HG03342 (cell line): Measurements from ENCODE around the gene SMARCA1.

Experiments used
- ATAC-seq: cut with Tn5 transposase; IDR thresholded peaks from one replicate; pipeline ENCODE4 v1.9.1; 2021; ENCODE audit warnings: mild to moderate bottlenecking, moderate library complexity; ENCODE audit not compliant: unreplicated experiment

SMARCA1 gene

DNA sequence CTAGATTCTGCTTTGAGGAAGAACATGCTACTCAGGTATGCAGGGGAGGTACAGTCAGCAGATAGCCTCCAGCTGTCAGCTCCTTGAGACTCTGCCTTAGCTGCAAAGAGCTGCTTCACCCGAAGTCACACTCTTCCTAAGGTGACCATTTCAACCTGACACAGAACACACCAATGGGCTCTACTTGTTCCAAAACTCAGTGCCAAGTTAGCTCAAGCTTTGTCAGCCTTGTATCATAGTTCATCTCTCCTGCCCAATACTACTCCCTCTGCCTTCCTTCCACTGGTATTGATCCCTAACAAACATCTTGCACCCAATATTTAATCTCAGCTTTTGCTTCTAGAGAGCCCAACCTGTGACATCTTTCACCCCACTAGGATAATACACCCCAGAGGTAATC is 7.8 kb upstream of the SMARCA1 start:
- no peak for ATAC-seq

DNA sequence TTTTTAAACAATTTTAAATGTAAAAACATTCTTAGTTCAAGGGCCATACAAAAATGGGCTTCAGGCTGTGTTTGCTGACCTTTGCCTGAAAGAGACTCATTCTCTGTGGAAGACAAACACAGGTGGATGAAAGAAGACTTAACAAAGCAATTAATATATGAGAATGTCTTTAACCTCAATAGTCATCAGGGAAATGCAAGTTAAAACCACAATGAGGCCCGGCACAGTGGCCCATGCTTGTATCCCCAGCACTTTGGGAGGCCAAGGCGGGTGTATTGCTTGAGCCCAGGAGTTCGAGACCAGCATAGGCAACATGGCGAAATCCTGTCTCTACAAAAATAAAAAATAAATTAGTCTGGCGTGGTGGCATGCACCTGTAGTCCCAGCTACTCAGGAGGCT is 7.1 kb upstream of the SMARCA1 start:
- no peak for ATAC-seq

DNA sequence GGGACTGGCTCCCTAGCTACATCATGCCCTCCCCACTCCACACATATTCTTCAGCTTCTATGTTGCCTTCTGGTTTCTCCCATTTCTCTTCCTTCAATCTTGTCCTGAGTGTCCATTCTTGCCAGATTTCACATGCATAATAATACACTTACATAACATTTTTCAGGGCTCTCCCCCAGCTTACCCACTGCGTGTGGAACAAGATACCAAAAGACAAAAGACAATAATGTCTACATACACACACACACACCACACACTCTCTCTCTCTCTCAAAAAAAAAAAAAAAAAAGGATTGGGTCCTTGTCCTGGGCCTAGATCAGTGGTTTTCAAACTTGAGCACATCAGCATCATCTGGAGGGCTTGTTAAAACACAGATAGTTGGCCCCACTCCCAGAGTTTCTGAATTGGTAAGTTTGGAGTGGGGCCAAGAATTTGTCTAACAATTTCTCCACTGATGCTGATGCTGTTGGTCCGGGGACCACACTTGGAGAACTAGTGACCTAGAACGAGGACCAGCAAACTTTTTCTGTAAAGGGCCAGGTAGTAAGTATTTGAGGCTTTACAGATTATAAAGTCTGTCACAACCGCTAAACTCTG is 6.5 kb upstream of the SMARCA1 start:
- no peak for ATAC-seq

DNA sequence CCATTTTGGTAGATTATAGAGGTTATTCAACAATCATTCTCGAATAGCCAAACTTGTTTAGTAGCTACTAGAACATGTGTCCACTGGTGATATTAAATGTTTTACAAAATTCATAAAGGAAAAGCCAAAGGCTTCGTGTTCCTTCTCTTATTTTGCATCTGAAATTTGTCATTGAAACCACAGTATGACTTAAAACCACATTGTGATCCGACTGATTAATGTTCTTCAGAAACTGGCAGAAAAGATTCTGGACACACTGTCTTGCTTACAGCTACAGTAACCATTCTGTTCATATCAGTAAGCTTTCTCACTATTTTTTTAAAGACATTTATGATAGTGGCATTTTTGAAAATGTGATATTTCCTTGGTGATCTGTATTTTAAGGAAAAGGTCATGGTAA is 2.6 kb upstream of the SMARCA1 start:
- no peak for ATAC-seq

DNA sequence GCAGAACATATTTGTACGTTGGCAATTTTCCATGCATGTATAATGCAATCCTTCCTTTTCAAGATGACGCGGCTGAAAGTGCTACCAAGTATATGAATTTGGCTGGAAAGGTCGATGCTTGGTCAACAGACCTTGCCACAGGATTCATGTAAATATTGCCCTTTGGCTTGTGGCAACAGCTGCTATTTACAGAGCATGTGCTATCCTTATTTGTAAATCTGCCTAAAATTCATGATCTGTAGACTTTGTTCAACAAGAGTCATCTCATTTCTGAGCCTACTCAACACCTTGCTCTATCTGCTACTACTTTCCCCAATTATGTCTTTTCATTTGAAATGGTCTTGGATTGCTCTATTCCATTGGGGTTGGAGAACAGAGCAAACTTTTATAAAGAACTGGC is 1.9 kb upstream of the SMARCA1 start:
- no peak for ATAC-seq

DNA sequence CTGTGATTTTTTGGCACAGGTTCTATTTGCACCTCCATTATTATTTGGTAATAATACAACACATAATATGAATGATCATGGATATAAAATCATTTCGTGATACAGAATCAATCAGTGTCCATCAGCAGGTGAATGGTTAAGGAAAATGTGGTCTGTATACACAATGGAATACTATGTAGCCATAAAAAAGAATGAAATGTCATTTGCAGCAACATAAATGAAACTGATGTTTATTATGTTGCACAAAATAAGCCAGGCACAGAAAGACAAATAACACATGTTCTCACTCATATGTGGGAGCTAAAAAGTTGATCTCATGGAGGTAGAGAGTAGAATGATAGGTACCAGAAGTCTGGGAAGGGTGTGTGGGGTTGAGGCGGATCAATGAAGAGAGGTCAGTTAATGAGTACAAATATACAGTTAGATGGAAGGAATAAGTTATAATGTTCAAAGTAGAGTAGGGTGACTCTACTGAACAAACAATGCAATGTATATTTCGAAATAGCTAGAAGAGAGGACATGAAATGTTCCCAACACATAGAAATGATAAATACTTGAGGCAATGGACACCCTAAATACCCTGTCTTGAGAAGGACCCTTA is 1.1 kb upstream of the SMARCA1 start:
- no peak for ATAC-seq

DNA sequence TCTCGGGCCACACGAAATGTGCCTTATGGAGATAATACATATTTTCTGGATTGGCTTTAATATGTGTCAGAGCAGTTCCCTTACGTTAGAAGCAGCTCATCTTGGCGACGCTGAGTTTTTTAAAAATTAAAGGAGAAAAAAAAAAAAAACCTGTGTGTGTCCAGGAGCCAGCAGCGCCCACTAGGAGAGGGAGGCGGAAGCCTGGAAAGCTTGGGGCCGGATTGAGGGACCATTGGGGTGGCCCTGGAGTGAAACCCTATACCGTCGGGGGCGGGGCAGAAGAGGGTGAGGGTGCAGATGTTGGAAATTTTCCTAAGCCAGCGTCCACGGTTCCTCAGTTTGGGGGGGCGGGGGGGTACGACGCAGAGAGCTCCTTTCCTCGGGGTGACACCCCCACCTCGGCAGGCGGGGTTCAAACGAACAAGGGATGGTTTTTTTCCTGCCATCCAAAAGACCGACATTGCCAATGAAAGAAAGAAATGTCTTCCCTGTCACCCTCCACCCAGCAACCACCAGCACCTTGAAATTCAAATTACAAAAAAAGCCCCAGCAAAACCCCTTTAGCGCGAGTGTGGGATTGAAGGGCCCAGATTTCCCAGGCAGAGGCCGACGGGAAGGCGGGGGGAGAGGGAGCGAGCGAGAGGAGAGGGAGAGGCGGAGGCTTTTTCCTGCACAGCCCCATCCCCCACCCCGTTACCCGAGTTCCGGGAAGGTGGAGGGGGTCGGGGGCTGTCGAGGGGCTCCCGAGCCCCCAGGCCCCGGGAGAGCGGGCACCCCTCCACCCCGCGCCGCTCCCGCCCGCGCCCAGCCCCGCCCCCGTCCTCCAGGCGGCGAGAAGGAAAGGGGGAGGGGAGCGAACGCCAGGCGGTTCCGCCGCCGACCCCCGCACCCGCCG is 859 bp downstream of the SMARCA1 start:
- no peak for ATAC-seq

DNA sequence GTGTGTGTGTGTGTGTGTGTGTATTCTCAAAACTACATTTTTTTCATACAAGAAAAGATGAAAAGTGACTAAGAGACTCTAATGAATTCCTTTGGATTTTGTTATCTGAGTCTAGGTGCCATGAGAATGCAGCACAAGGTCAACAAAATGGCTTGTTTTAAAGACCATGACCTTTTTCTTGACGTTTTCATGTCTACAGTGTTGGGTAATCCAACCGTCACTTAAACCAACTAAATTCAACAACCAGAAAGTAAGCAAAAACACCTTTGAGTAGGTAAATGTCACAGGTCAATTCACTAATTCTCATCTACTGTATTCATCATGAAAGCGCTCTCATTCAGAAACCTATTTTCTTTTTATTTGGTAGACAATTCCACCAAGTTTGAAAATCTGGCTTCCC is 3.1 kb downstream of the SMARCA1 start:
- ATAC-seq: no peak

DNA sequence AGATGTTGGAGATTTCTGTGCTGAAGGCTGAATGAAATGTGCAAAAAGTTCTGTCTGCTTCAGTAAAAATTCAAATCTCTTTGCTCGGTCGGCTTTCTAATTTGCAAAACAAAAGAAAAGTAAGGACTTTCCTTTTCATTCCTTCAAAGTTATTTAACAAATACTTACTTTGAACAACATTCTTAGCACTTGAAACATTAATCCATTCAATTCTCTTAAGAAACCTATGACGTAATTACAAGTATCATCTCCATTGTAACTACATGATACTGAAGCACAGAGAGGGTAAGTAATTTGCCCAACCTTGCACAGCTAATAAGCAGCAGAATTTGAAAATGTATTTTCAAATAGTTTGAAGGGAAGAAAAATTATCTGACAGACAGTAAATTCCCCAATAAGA is 6.9 kb downstream of the SMARCA1 start:
- no peak for ATAC-seq

DNA sequence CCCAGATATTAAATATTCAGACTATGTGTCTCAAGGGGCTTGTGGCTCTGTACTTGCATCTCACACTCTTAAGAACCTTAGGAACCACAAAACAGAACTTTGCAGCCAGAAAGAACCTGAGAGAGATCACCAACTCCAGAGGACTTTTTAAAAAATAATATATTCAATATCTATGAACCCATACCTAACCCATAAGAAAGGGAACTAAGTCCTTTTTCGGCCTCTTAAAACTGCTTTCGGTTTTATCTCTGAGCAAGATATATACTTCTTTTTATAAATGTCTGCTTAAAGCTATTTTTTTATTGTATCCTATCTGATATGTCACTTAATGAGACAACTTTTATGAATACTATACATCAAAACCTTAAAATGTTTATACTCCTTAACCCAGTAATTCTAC is 10.9 kb downstream of the SMARCA1 start:
- ATAC-seq: no peak

DNA sequence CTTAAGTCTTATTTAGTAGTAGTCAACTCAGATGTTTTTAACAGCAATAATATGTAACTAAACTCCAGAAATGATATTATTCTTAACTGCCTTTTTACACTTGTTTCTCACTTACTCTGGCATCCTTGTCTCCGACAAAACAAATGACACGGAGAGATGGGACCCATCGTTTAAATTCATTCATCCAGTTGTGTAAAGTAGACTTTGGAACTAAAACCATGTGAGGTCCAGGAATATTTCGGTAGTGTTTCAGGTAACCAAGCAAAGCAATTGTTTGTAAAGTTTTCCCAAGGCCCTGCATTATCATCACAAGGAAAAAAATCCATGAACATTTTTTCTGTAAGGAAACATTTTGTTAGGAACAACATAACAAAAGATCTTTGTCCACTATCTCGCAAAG is 11.6 kb downstream of the SMARCA1 start:
- ATAC-seq: no peak

DNA sequence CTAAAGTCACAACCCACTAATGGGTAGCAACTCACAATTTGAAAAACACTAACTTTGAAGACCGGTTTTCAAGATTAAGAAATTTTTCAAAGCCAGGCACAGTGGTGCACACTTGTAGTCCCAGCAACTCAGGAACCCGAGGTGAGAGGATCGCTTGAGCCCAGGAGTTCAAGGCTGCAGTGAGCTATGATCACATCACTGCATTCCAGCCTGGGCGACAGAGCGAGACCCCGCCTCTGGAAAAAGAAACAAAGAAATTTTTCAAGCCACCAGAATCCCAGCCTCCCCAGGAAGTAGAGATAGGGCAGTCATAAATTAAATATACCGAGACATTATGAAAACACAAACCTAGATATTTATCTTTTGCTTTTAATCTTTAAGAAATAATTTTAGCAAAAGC is 13.0 kb downstream of the SMARCA1 start:
- no peak for ATAC-seq

DNA sequence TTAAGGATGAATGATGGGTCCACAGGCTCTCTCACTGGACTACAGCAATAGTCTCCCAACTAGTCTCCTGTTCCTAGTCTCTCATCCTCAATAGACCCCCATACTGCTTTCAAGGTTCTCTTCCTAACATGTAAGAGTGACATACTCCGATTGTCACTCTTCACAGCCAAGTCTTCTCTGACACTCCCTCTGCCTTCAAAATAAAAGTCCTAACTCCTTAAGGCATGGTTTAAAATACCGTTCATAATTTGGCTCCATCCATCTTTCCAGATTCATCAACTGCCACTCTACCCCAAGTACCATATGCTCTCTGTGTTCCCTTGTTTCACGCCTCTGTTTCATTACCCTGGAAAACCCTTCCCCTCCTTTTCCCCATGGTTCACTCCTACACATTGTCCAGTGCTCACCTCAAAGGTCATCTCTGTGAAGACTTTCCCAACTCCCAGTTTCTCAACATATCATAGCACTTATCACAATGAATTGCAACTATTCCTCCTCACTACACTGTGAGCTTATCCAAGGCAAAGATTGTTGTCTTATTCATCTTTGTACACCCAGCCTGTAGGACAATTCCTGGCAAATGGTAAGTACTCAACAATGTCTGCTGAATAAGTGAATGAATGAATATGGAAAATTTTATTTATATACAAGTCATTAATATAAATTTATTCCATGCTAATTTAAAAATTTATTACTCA is 26.0 kb downstream of the SMARCA1 start:
- no peak for ATAC-seq

DNA sequence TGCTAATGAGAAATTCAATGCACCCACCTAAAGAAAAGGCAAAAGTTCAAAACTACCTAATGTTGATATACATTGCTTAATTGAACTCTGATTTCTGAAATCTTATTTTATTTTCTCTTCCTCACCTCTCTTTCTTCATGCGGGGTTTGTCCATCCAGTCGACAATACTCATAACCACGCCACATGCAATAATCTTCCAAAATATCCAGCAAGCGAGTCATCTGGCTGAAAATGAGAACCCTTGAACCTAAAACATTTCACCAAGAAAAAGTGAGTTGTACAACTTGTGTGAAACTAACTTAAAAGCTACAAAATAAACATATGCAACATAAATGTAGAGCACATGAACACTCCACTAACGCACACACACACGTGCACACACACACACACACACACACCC is 26.7 kb downstream of the SMARCA1 start:
- no peak for ATAC-seq

DNA sequence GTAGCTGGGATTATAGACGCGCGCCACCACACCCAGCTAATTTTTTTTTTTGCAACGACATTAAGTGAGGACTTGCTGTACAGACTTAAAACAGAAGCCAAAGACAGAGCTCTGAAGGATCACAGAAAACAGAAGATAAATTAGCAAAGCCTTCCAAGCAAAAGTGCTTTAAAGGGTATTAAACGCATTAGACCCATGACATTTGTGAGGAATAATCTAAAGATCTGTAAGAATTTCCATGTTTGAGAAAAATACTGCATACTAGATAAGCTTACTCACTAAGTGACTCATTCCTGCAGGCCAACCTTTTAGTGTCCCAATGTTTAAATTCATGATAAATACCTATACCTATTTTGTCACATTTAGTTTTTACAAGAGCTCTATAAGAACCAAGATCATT is 27.4 kb downstream of the SMARCA1 start:
- ATAC-seq: no peak

DNA sequence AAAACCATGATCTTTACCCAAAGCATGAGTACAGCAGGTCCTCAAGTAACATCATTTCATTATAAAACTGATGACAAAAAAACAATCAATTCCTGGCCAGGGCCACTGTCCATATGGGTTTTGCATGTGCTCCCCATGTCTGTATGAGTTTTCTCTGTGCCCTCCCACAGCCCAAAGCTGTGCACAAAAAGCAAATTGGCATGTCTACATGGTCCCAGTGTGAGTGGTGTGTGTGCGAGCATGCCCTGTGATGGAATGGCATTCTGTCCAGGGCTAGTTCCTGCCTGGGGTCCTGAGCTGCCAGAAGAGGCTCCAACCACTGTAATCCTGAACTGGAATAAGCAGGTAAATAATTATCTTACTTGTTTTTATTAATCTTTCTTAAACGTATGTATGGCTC is 28.4 kb downstream of the SMARCA1 start:
- ATAC-seq: no peak

DNA sequence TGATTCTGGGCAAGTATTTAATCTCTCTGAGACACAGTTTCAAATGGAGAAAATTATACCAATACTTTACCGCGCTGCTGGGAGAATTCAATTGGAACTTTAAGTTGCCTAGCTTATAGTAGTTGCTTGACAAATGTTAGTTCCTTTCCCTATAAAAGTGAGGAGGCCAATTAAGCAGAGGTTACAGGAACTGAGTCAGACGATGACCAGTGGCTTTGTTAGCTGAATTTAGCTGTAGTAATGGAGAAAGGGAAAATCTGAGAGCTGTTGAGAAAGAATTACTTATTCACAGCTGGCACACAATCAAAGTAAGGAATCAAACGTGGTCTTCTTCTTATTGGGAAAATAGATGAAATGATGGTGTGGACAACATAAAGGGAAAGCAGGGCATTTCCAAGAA is 29.6 kb downstream of the SMARCA1 start:
- ATAC-seq: no peak

DNA sequence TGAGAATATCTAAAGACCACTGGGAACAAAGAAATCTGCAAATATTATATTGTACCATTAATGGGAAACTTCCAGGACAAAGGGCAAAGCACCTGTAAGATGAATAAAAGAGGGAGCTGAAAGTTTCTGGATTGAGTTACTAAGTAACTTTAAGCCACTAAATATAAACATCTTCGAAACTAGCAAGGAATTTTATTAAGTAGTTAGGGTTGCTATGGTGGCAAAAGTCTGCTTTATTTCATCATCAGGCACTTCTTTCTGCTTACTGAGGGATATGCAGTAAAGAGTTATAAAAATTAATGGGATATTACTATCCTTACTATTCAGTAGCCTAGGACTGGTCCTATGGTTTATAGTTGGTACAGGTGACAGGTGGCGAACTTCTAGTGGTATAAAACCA is 33.0 kb downstream of the SMARCA1 start:
- ATAC-seq: no peak

DNA sequence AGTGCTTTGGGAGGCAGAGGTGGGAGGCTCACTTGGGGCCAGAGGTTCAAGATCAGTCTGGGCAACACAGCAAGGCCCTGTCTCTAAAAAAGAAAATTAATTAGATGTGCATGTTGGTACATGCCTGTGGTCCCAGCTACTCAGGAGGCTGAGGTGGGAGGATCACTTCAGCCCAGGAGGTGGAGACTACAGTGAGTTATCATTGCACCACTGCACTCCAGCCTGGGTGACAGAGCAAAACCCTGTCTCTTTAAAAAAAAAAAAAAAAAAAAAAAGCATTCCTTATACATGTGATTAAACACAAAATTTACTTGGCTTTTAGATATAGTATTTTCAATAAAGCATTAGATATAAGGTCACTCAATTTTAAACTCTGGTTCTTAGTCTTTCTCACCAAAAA is 34.9 kb downstream of the SMARCA1 start:
- no peak for ATAC-seq

DNA sequence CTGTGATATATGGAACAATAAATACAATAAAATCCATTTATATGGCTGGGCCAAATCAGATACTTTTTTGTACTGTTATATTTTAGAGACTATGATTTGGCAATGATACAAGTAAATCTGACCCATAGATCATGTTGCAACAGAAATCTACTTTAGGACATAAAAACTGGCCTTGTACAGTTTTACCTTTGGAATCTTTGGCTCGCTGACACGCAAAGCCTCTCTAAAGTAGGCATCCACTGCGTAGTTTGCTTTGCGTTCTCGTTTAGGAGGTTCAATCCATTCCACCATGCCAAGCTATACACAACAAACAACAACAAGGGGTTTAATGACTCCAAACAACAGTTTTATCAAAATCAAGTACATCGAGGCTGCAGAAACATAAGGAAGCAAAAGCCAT is 42.4 kb downstream of the SMARCA1 start:
- no peak for ATAC-seq

DNA sequence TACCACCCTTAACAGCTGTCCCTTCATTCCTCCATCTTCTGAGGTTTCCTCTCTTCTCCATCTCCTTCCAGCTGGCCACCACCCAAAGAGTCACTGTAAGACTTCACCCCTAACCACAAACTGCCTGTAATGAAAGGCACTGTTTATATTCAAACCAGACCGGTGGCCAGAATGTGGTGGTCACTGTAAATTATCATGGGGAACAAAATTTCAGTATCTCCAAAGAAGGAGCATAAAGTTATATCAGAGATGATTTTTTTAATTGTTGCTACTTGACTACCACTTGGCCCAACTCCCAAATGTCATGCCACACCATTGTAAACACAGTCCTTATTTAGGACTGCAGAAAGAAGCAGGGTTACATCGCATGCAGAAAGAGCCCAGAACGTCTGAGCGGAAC is 44.8 kb downstream of the SMARCA1 start:
- no peak for ATAC-seq

DNA sequence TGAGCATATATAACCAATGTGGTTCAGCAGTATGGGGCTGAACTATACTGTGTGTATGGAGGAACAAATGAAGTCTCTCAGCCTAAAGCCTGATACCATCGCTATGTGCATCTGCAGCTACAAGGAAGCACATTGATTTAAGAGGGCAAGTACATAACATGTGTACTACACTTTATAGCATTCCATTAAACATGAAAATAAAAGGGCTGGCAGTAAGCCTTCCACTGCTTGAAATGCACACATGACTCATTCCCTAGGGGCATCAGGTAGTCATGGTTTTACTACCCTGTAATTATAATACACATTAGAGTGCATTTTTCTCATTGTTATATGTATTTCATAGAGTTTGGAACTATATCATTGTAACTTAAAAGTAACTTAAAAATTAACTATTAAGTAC is 51.2 kb downstream of the SMARCA1 start:
- ATAC-seq: no peak
